Esophagus (tissue), 2 donors: ENCODE data around the gene ACOT2. TPM values are rescaled to one million over a fixed set of nuclear protein-coding genes. Genes with fewer than 3 reads are reported as not detected.

Experiments used
- polyA plus RNA-seq, 2 donors: library from polyadenylated mRNA; stranded (reverse); fragments of 200-250 nt; gene quantifications; one replicate each; pipeline ENCODE4 v1.2.3, GENCODE V29; 2013
- donor health status: healthy with polysubstance abuse.
- donor health status: Bipolar disorder and iron deficiency.

ACOT2 gene
- polyA plus RNA-seq, 2 donors, result 9.7 to 19.1 TPM

Other genes with a start within 250 kb of the ACOT2 start
- gene NUMB, start 110.7 kb upstream of the ACOT2 start, polyA plus RNA-seq, result 10 to 100 TPM; 26.9 to 34.8 TPM
- 1 to 10 TPM; 4.9 to 6.6 TPM for gene RIOX1, start 78.3 kb upstream of the ACOT2 start, polyA plus RNA-seq
- 1 to 10 TPM; 3.0 to 3.9 TPM for gene ACOT1, start 32.1 kb upstream of the ACOT2 start, polyA plus RNA-seq
- under 1 TPM; 0.05 to 0.67 TPM for gene HEATR4, start 10.3 kb upstream of the ACOT2 start, polyA plus RNA-seq
- 1 to 10 TPM; 1.3 to 2.2 TPM for gene ACOT4, start 22.7 kb downstream of the ACOT2 start, polyA plus RNA-seq
- gene ACOT6, start 43.3 kb downstream of the ACOT2 start, polyA plus RNA-seq, result not detected
- 1 to 10 TPM; 1.7 to 2.5 TPM for gene DNAL1, start 75.8 kb downstream of the ACOT2 start, polyA plus RNA-seq
- gene PNMA1, start 145.2 kb downstream of the ACOT2 start, polyA plus RNA-seq, result 10 to 100 TPM; 12.7 to 13.2 TPM